ENCODE measurements around the gene GAL3ST1. TPM values are rescaled to one million over a fixed set of nuclear protein-coding genes. Genes with fewer than 3 reads are reported as not detected.

The GAL3ST1 gene
- total and polyA plus RNA-seq, 2 donors (not counting 1 experiment from before 2014, with no cell fraction given), result 0.06 to 0.17 TPM

GRCh38 chr22:30513462-30513861 is 61.0 kb downstream of the GAL3ST1 start:
- Histone ChIP-seq H3K9ac (ENCODE audit: insufficient read depth, low read length) (no peak overlapping the region), H3K27me3 (ENCODE audit: control insufficient read depth, insufficient read depth, low read length) (peaks cover 4% of the 10 kb centered on the region), H2AFZ (ENCODE audit: low read length) (no peak overlapping the region), H3K36me3 (ENCODE audit: control insufficient read depth, insufficient read depth, low read length) (no peaks in the 10 kb centered on the region), H3K4me1 (ENCODE audit: control insufficient read depth, extremely low read depth, insufficient read depth, low read length) (no peaks in the 10 kb centered on the region), H3K9me3 (ENCODE audit: control insufficient read depth, insufficient read depth, low read depth, low read length) (no peaks in the 10 kb centered on the region), H3K4me3 (replicated peaks in 1 of 4; ENCODE audit: control extremely low read depth in 1 of 4, insufficient read depth in 1 of 4, low read depth in 3 of 4, low read length in 4 of 4) (no peak overlapping the region), H3K79me2 (ENCODE audit: control insufficient read depth, insufficient read depth, low read length) (no peaks in the 10 kb centered on the region), H3K4me2 (ENCODE audit: extremely low read depth, insufficient read depth, low read length) (no peak overlapping the region), H4K20me1 (ENCODE audit: control insufficient read depth, extremely low read depth, insufficient read depth, low read length) (no peaks in the 10 kb centered on the region), H3K27ac (ENCODE audit: insufficient read depth, low read length) (no peak overlapping the region)
- DNase-seq (ENCODE audit: low read depth in 2 of 2), result no peak
- TF ChIP-seq CTCF (conservative IDR thresholded peaks at IDR 0.05 in 1 of 2, IDR thresholded peaks at IDR 0.05 in 1 of 2; ENCODE audit: low read depth in 1 of 2, low read length in 2 of 2) (no peak), EZH2 (IDR thresholded peaks at IDR 0.05; ENCODE audit: low read length, missing control alignments) (no peak)

- TF ChIP-seq CTCF (conservative IDR thresholded peaks at IDR 0.05 in 1 of 2, IDR thresholded peaks at IDR 0.05 in 1 of 2; ENCODE audit: low read depth in 1 of 2, low read length in 2 of 2) (no peak), EZH2 (IDR thresholded peaks at IDR 0.05; ENCODE audit: low read length, missing control alignments) (no peak)
- no peaks in the 10 kb centered on the region for H3K9me3 ChIP-seq (ENCODE audit: control insufficient read depth, insufficient read depth, low read depth, low read length)
These were observed 62.6 kb downstream of the GAL3ST1 start for GRCh38 chr22:30511911-30512310.

GRCh38 chr22:30511109-30511508 is 63.4 kb downstream of the GAL3ST1 start:
- DNase-seq (ENCODE audit: low read depth in 2 of 2), result no peak
- TF ChIP-seq EZH2 (IDR thresholded peaks at IDR 0.05; ENCODE audit: low read length, missing control alignments), result no peak
- no peak for TF ChIP-seq CTCF (conservative IDR thresholded peaks at IDR 0.05 in 1 of 2, IDR thresholded peaks at IDR 0.05 in 1 of 2; ENCODE audit: low read depth in 1 of 2, low read length in 2 of 2)
- H3K9ac ChIP-seq (ENCODE audit: insufficient read depth, low read length), result no peak overlapping the region
- no peak overlapping the region for H3K27ac ChIP-seq (ENCODE audit: insufficient read depth, low read length)
- H3K27me3 ChIP-seq (ENCODE audit: control insufficient read depth, insufficient read depth, low read length), result peaks cover 4% of the 10 kb centered on the region
- H2AFZ ChIP-seq (ENCODE audit: low read length), result no peak overlapping the region
- no peaks in the 10 kb centered on the region for H4K20me1 ChIP-seq (ENCODE audit: control insufficient read depth, extremely low read depth, insufficient read depth, low read length)
- no peaks in the 10 kb centered on the region for H3K36me3 ChIP-seq (ENCODE audit: control insufficient read depth, insufficient read depth, low read length)
- no peak overlapping the region for H3K4me3 ChIP-seq (replicated peaks in 1 of 4; ENCODE audit: control extremely low read depth in 1 of 4, insufficient read depth in 1 of 4, low read depth in 3 of 4, low read length in 4 of 4)
- H3K79me2 ChIP-seq (ENCODE audit: control insufficient read depth, insufficient read depth, low read length), result no peaks in the 10 kb centered on the region
- H3K4me1 ChIP-seq (ENCODE audit: control insufficient read depth, extremely low read depth, insufficient read depth, low read length), result no peaks in the 10 kb centered on the region
- H3K9me3 ChIP-seq (ENCODE audit: control insufficient read depth, insufficient read depth, low read depth, low read length), result no peaks in the 10 kb centered on the region
- H3K4me2 ChIP-seq (ENCODE audit: extremely low read depth, insufficient read depth, low read length), result no peak overlapping the region

More at GRCh38 chr22:30511911-30512310, 62.6 kb downstream of the GAL3ST1 start:
- H3K4me3 ChIP-seq (replicated peaks in 1 of 4; ENCODE audit: control extremely low read depth in 1 of 4, insufficient read depth in 1 of 4, low read depth in 3 of 4, low read length in 4 of 4), result no peak overlapping the region
- H3K4me2 ChIP-seq (ENCODE audit: extremely low read depth, insufficient read depth, low read length), result no peak overlapping the region
- no peaks in the 10 kb centered on the region for H3K4me1 ChIP-seq (ENCODE audit: control insufficient read depth, extremely low read depth, insufficient read depth, low read length)
- no peak overlapping the region for H2AFZ ChIP-seq (ENCODE audit: low read length)
- H3K9ac ChIP-seq (ENCODE audit: insufficient read depth, low read length), result no peak overlapping the region
- H3K27me3 ChIP-seq (ENCODE audit: control insufficient read depth, insufficient read depth, low read length), result peaks cover 4% of the 10 kb centered on the region
- no peaks in the 10 kb centered on the region for H4K20me1 ChIP-seq (ENCODE audit: control insufficient read depth, extremely low read depth, insufficient read depth, low read length)
- no peaks in the 10 kb centered on the region for H3K36me3 ChIP-seq (ENCODE audit: control insufficient read depth, insufficient read depth, low read length)
- DNase-seq (ENCODE audit: low read depth in 2 of 2), result no peak
- H3K79me2 ChIP-seq (ENCODE audit: control insufficient read depth, insufficient read depth, low read length), result no peaks in the 10 kb centered on the region
- no peak overlapping the region for H3K27ac ChIP-seq (ENCODE audit: insufficient read depth, low read length)
